Stimulated activated CD8-positive, alpha-beta memory T cell treated with anti-CD3 and anti-CD28 coated beads, Interleukin-7, amount 100 ng/mL, for 1 hour (primary cell): ENCODE data around the gene MFSD6.
"Not testable (repeated sequence)": the region's sequence is repeated elsewhere in the genome, so short reads cannot be mapped to it uniquely, and the experiment has no call there.

Experiments used
- DNase-seq, 2 donors: peaks; one replicate each; pipeline ENCODE4 v3.0.0-alpha.2; 2020; ENCODE audit warnings: low read depth in 2 of 2

MFSD6 gene

DNA sequence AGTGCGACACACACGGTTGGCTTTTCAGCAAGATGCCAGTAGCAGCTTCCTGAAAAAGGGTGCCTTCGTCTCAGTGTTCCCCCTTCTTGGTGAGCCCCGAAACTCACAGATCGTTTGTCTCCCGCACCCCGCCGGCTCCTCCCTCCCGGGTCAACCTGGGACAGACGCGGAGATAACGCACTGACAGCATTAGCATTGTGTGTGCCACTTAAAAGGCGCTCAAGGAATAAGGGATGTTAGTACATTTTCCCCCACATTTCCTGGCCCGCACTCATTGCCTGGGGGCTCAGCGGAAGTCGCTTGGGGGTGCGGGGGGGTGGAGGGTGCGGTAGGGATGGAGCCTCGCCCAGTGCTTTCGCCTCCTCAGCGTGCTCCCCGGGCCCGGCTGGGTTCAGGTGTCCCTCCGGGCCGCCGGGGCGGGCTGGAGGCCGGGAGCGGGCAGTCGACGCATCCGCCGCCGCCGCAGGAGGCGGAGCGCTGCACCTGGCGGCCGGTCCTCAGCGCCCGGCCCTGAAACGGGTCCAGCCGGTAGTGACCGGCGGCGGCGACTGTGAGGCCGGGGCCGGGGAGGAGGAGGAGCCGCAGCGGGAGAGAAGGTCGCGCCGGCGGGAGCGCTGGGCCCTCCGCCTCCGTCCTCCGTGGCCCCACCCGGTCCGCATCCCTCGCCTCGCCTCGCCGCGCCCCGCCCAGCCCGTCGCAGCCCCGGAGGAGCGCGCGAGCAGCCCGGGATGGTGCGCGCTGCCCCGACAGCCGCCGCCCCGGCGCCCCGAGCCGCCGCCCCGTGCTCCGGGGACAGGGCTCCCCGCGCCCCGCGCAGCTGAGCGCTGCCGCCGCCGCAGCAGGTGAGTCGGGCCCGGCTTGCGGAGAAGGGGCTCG, at the start of gene MFSD6:
Gene MFSD6, plus strand, starts transcription at position 694 of the 876 bp plus-strand sequence. CDS start 27,675 bp downstream, outside the sequence.
- peak; percentile 30 to 35 for DNase-seq

DNA sequence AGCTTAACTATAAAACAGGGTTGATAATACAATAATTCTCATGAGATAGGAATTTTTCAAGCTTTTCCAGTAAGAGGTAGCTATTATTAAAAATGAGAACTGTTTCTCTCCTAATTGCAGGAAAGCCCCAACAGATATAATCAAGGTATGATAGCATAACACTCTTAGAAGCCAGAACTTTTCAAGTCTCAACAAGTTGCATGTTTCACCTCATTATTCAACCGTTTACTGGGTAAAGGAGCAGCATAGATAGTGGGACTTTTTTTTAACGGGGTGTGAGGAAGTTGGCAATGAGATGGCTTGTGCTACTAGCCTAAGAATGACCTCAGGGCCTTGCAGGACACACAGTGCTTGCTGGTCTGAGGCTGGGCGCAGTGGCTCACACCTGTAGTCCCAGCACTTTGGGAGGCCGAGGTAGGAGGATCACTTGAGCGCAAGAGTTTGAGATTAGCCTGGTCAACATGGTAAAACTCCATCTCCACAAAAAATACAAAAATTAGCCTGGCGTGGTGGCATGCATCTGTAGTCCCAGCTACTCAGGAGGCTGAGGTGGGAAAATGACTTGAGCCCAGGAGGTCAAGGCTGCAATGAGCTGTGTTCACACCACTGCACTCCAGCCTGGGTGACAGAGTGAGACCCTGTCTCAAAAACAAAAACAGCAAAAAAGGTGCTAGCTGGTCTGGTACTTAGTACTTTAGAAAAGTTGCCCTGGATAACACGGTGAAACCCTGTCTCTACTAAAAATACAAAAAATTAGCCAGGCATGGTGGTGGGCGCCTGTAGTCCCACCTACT, 49.3 kb upstream of the MFSD6 start:
- DNase-seq, result not testable (repeated sequence)

DNA sequence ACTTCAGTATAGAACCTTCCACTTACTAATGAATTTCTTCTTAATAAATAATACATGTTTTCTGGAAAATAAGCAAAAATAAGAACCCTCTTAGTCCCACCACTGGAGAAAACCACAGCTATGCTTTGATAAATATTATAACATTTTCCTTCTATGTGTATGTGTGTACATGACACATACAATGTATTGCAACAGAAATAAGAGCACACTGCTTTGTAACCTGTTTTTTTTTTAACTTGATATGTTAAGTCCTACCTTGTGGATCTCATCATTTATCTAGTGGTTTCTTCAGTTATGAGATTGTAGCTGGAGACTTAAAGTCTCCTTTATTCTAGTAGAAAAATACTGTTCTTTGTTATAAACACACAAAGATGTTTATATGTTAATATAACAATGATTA, 47.6 kb upstream of the MFSD6 start:
- no peak for DNase-seq

DNA sequence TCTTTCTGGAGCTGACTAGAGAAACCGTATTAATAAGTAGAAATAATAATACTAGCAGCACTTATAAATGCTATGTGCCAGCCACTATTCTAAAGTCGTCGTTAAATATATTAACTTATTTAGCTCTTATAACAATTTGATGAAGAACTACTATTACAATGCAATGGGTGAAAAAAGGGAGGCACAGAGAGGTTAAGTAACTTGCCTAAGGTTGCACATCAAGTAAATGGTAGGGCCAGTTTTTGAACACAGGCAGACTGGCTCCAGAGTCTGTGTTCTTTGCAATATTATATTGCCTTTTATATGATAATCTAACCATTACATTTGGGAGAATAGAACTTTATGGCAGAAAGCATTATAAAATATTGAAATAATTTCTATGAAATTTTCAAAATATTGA, 47.2 kb upstream of the MFSD6 start:
- no peak for DNase-seq

GRCh38 chr2:190361572-190361971, 46.6 kb upstream of the MFSD6 start:
- no peak for DNase-seq

DNA sequence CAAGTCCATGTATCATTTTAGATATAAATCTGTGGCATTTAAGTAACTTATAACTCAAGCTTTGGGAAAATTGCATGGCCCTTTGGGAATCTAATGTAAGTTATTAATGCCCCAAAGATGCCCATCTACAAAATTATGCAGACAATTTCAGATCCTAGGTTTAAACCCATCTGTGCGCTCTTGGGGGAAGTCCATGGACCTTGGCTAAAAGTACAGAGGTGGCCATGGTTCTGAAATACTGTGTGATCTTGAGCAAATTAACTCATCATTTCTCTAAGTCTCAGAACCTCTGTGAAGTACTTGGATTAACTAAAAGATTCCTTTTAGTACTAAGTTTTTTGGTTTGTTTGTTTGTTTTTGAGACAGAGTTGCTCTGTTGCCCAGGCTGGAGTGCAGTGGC, 45.3 kb upstream of the MFSD6 start:
- DNase-seq, result no peak

GRCh38 chr2:190365499-190366204, 42.5 kb upstream of the MFSD6 start:
- DNase-seq, result no peak

- no peak for DNase-seq
These were observed 41.9 kb upstream of the MFSD6 start for GRCh38 chr2:190366248-190366753.

GRCh38 chr2:190367091-190367490, 41.1 kb upstream of the MFSD6 start:
- no peak for DNase-seq

- no peak for DNase-seq
These were observed 38.5 kb upstream of the MFSD6 start for GRCh38 chr2:190369635-190370034.

GRCh38 chr2:190376083-190376482, 32.1 kb upstream of the MFSD6 start:
- DNase-seq, result no peak

- DNase-seq, result no peak
These were observed 31.4 kb upstream of the MFSD6 start for GRCh38 chr2:190376591-190377245.

DNA sequence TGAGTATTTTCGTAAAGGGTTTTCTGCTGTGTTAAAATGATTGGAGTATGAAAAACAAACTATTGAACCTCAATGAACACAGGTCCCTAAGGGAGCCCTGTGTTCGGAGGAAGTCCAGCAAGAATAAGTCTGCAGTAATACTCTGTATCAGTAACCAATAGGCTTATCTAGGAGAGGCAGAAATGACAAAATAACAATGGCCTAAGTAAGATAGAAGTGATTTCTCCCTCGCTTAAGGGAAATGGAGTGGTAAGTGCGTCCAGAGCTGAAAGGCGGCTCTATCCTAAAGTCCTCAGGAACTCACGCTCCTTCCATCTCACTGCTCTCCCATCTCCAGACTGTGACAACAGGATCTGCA, 29.3 kb upstream of the MFSD6 start:
- DNase-seq, result no peak

DNA sequence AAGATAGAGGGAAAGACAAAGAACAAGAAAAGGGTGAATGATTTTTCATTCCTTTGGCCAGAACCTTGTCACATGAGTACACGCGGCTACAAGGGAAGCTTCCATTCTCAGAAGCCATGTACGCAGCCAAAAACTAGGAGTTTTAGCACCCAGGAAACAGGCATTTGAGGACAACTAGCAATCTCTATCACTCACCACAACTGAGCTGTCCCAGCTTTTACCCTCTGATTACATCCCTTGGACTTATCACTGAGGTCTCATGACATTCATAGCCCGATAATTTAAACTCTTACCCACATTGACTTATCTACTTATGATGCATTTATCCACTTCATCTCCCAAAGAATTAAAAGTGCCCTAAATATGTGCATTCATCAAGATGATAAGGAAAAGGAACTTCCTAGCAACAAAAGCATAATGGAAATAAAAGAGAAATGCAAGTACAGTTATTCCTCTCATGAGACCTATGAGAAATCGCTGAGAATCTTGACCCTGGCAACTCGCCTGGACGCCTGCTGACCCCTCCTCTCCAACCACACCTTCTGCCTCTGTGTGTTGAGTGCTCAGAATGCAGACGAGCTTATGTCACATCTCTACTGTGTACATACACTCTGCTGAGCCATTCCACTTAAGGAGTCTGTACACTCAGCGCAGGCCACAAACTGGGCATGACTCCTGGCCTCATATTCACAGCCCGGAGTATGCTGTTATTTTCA, 28.7 kb upstream of the MFSD6 start:
- DNase-seq, result no peak

- DNase-seq, result no peak
These were observed 27.2 kb upstream of the MFSD6 start for GRCh38 chr2:190380962-190381412.

- DNase-seq, result no peak
These were observed 25.3 kb upstream of the MFSD6 start for GRCh38 chr2:190382851-190383250.

GRCh38 chr2:190387422-190387821, 20.7 kb upstream of the MFSD6 start:
- DNase-seq, result no peak

DNA sequence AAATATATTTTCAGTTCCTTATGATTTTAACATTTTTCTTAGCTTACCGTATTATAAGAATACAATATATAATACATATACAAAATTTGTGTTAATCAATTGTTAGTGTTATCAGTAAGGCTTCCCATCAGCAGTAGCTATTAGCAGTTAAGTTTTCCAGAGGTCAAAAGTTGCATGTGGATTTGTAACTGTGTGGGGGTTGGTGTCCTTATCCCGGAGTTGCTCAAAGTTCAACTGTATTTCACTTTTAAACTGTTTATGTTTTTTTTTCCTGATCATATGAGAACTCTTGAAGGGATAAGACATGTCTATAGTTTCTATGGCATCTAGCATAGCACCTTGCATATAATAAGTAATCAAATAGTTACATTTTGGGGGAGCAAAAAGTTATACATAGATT, 11.9 kb upstream of the MFSD6 start:
- no peak for DNase-seq

DNA sequence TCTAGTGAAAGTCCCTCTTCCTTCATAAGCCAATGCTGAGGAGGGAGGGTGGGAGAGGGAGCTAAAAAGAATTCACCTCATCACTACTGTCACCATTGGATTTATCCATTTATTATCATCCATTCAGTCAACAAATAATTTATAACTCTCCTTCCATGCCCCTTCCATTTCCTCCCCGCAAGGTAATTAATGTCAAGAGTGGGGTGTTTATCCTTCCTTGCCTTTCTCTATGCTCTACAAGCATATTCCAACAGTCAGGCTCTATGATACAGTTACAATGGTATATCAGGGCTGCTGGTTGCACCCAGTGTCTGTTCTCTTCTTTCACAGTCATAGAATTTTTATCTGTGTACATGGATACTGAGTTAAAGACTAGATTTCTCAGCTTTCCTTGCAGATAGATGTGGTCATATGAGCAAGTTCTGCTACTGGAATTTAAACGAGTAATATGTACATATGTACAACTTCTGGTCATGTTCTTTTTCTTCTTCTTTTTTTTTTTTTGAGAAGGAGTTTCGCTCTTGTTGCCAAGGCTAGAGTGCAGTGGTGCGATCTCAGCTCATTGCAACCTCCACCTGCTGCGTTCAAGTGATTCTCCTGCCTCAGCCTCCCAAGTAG, 5.1 kb upstream of the MFSD6 start:
- no peak for DNase-seq

GRCh38 chr2:190404487-190404886, 3.7 kb upstream of the MFSD6 start:
- no peak for DNase-seq
